ENCODE results near the gene TMEM239.
"Not testable (repeated sequence)": the region's sequence is repeated elsewhere in the genome, so short reads cannot be mapped to it uniquely, and the experiment has no call there.

TMEM239 gene

GRCh38 chr20:2831206-2831605 is 15.0 kb downstream of the TMEM239 start:
- H3K4me1 ChIP-seq (ENCODE audit: control insufficient read depth, insufficient read depth, low read length); H3K9me3 ChIP-seq (ENCODE audit: control insufficient read depth, insufficient read depth, low read length); H3K36me3 ChIP-seq (ENCODE audit: control insufficient read depth, insufficient read depth, low read length); H3K9ac ChIP-seq (ENCODE audit: low read depth, low read length); H3K4me3 ChIP-seq (ENCODE audit: low read depth, low read length): not testable (repeated sequence)
- peaks cover 21% of the 10 kb centered on the region for H3K27me3 ChIP-seq (ENCODE audit: control insufficient read depth, insufficient read depth, low read length)

- H3K36me3 ChIP-seq (ENCODE audit: control insufficient read depth, insufficient read depth, low read length): peaks cover 4% of the 10 kb centered on the region
- H3K27me3 ChIP-seq (ENCODE audit: control insufficient read depth, insufficient read depth, low read length): peaks cover 8% of the 10 kb centered on the region
- H3K9ac ChIP-seq (ENCODE audit: low read depth, low read length): no peak overlapping the region
- no peak overlapping the region for H3K4me3 ChIP-seq (ENCODE audit: low read depth, low read length)
- H3K4me1 ChIP-seq (ENCODE audit: control insufficient read depth, insufficient read depth, low read length): no peaks in the 10 kb centered on the region
- H3K9me3 ChIP-seq (ENCODE audit: control insufficient read depth, insufficient read depth, low read length): no peaks in the 10 kb centered on the region
Measured at GRCh38 chr20:2833761-2834160, 17.6 kb downstream of the TMEM239 start.

GRCh38 chr20:2834401-2835110 is 18.4 kb downstream of the TMEM239 start:
- peaks cover 4% of the 10 kb centered on the region for H3K36me3 ChIP-seq (ENCODE audit: control insufficient read depth, insufficient read depth, low read length)
- H3K9ac ChIP-seq (ENCODE audit: low read depth, low read length): no peak overlapping the region
- no peaks in the 10 kb centered on the region for H3K9me3 ChIP-seq (ENCODE audit: control insufficient read depth, insufficient read depth, low read length)
- peaks cover 12% of the 10 kb centered on the region for H3K27me3 ChIP-seq (ENCODE audit: control insufficient read depth, insufficient read depth, low read length)
- H3K4me3 ChIP-seq (ENCODE audit: low read depth, low read length): no peak overlapping the region
- H3K4me1 ChIP-seq (ENCODE audit: control insufficient read depth, insufficient read depth, low read length): no peaks in the 10 kb centered on the region

- no peaks in the 10 kb centered on the region for H3K4me1 ChIP-seq (ENCODE audit: control insufficient read depth, insufficient read depth, low read length)
- peaks cover 4% of the 10 kb centered on the region for H3K36me3 ChIP-seq (ENCODE audit: control insufficient read depth, insufficient read depth, low read length)
- peaks cover 18% of the 10 kb centered on the region for H3K27me3 ChIP-seq (ENCODE audit: control insufficient read depth, insufficient read depth, low read length)
- H3K4me3 ChIP-seq (ENCODE audit: low read depth, low read length): no peak overlapping the region
- H3K9me3 ChIP-seq (ENCODE audit: control insufficient read depth, insufficient read depth, low read length): no peaks in the 10 kb centered on the region
- no peak overlapping the region for H3K9ac ChIP-seq (ENCODE audit: low read depth, low read length)
Measured at GRCh38 chr20:2835331-2835796, 19.2 kb downstream of the TMEM239 start.

- H3K9ac ChIP-seq (ENCODE audit: low read depth, low read length): no peak overlapping the region
- no peaks in the 10 kb centered on the region for H3K4me1 ChIP-seq (ENCODE audit: control insufficient read depth, insufficient read depth, low read length)
- H3K27me3 ChIP-seq (ENCODE audit: control insufficient read depth, insufficient read depth, low read length): peaks cover 18% of the 10 kb centered on the region
- H3K4me3 ChIP-seq (ENCODE audit: low read depth, low read length): no peak overlapping the region
- H3K9me3 ChIP-seq (ENCODE audit: control insufficient read depth, insufficient read depth, low read length): no peaks in the 10 kb centered on the region
- H3K36me3 ChIP-seq (ENCODE audit: control insufficient read depth, insufficient read depth, low read length): peaks cover 6% of the 10 kb centered on the region
Measured at GRCh38 chr20:2836035-2836434, 19.9 kb downstream of the TMEM239 start.

GRCh38 chr20:2837221-2837960 is 21.2 kb downstream of the TMEM239 start:
- H3K4me1 ChIP-seq (ENCODE audit: control insufficient read depth, insufficient read depth, low read length): no peaks in the 10 kb centered on the region
- no peak overlapping the region for H3K4me3 ChIP-seq (ENCODE audit: low read depth, low read length)
- peaks cover 18% of the 10 kb centered on the region for H3K27me3 ChIP-seq (ENCODE audit: control insufficient read depth, insufficient read depth, low read length)
- no peak overlapping the region for H3K9ac ChIP-seq (ENCODE audit: low read depth, low read length)
- no peaks in the 10 kb centered on the region for H3K9me3 ChIP-seq (ENCODE audit: control insufficient read depth, insufficient read depth, low read length)
- H3K36me3 ChIP-seq (ENCODE audit: control insufficient read depth, insufficient read depth, low read length): peaks cover 6% of the 10 kb centered on the region

GRCh38 chr20:2838170-2838797 is 22.1 kb downstream of the TMEM239 start:
- peaks cover 6% of the 10 kb centered on the region for H3K36me3 ChIP-seq (ENCODE audit: control insufficient read depth, insufficient read depth, low read length)
- peaks cover 18% of the 10 kb centered on the region for H3K27me3 ChIP-seq (ENCODE audit: control insufficient read depth, insufficient read depth, low read length)
- H3K9me3 ChIP-seq (ENCODE audit: control insufficient read depth, insufficient read depth, low read length): no peaks in the 10 kb centered on the region
- H3K4me3 ChIP-seq (ENCODE audit: low read depth, low read length): no peak overlapping the region
- no peak overlapping the region for H3K9ac ChIP-seq (ENCODE audit: low read depth, low read length)
- H3K4me1 ChIP-seq (ENCODE audit: control insufficient read depth, insufficient read depth, low read length): no peaks in the 10 kb centered on the region

GRCh38 chr20:2838847-2839671 is 22.9 kb downstream of the TMEM239 start:
- H3K27me3 ChIP-seq (ENCODE audit: control insufficient read depth, insufficient read depth, low read length): peaks cover 18% of the 10 kb centered on the region
- H3K4me3 ChIP-seq (ENCODE audit: low read depth, low read length): no peak overlapping the region
- H3K9ac ChIP-seq (ENCODE audit: low read depth, low read length): no peak overlapping the region
- H3K36me3 ChIP-seq (ENCODE audit: control insufficient read depth, insufficient read depth, low read length): peaks cover 6% of the 10 kb centered on the region
- H3K4me1 ChIP-seq (ENCODE audit: control insufficient read depth, insufficient read depth, low read length): no peaks in the 10 kb centered on the region
- H3K9me3 ChIP-seq (ENCODE audit: control insufficient read depth, insufficient read depth, low read length): no peaks in the 10 kb centered on the region

- Histone ChIP-seq H3K36me3 (ENCODE audit: control insufficient read depth, insufficient read depth, low read length) (peaks cover 6% of the 10 kb centered on the region), H3K27me3 (ENCODE audit: control insufficient read depth, insufficient read depth, low read length) (peaks cover 18% of the 10 kb centered on the region), H3K9me3 (ENCODE audit: control insufficient read depth, insufficient read depth, low read length) (no peaks in the 10 kb centered on the region), H3K4me3 (ENCODE audit: low read depth, low read length) (peak overlapping the region; percentile 89), H3K4me1 (ENCODE audit: control insufficient read depth, insufficient read depth, low read length) (no peaks in the 10 kb centered on the region), H3K9ac (ENCODE audit: low read depth, low read length) (no peak overlapping the region)
Measured at GRCh38 chr20:2839732-2840137, 23.6 kb downstream of the TMEM239 start.

- no peaks in the 10 kb centered on the region for H3K9me3 ChIP-seq (ENCODE audit: control insufficient read depth, insufficient read depth, low read length)
- H3K36me3 ChIP-seq (ENCODE audit: control insufficient read depth, insufficient read depth, low read length): peaks cover 6% of the 10 kb centered on the region
- H3K27me3 ChIP-seq (ENCODE audit: control insufficient read depth, insufficient read depth, low read length): peaks cover 18% of the 10 kb centered on the region
- H3K4me1 ChIP-seq (ENCODE audit: control insufficient read depth, insufficient read depth, low read length): no peaks in the 10 kb centered on the region
- H3K4me3 ChIP-seq (ENCODE audit: low read depth, low read length): peak within 1 kb of the TSS; percentile 89
- no peak within 1 kb of the TSS for H3K9ac ChIP-seq (ENCODE audit: low read depth, low read length)
Measured at GRCh38 chr20:2840138-2840966, 24.2 kb downstream of the TMEM239 start, which contains the start of the genes PCED1A and VPS16. PCED1A (minus strand) TSS chr20:2840655; CDS start chr20:2839912, 743 bp downstream. VPS16 (plus strand) TSS chr20:2840745; CDS start chr20:2840775, 30 bp downstream.

All from iPS-15b (cell line).